AG04449 (cell line): ENCODE measurements around the gene EXO1.
"Not testable (repeated sequence)": the region's sequence is repeated elsewhere in the genome, so short reads cannot be mapped to it uniquely, and the experiment has no call there.

Experiments used
- CTCF ChIA-PET: fragments of 350-600 bp; formaldehyde crosslinking; extraction: SDS; loops from one replicate; lab custom pipeline; 2021; ENCODE audit warnings: antibody characterized with exemption; lab: Yijun Ruan, JAX
- POLR2A ChIA-PET: fragments of 400-600, 350-600 bp; formaldehyde crosslinking; extraction: SDS; loops from one replicate; lab custom pipeline; 2020; ENCODE audit warnings: antibody characterized with exemption, inconsistent platforms; lab: Yijun Ruan, JAX
- DNase-seq: peaks from one replicate; pipeline ENCODE4 v3.0.0-alpha.2; 2010; ENCODE audit warnings: low read depth, low spot score
- H3K4me3 ChIP-seq: 2 replicates; pipeline ENCODE4 v1.5.1; 2011; ENCODE audit warnings: low read depth, mild to moderate bottlenecking, control low read depth, low read length
- CTCF ChIP-seq: IDR thresholded peaks from one replicate; pipeline ENCODE4 v1.5.1; 2011; ENCODE audit warnings: mild to moderate bottlenecking, moderate library complexity, low read length, control low read depth, inconsistent platforms; ENCODE audit not compliant: insufficient read depth; ENCODE audit errors: missing control alignments

EXO1 gene

GRCh38 chr1:241819340-241819866 lies 28.6 kb upstream of the EXO1 start:
- no peak for DNase-seq
- ChIA-PET POLR2A (no interaction called here), CTCF (no interaction called here)
- H3K4me3 ChIP-seq: no peak overlapping the region
- TF ChIP-seq CTCF: no peak

GRCh38 chr1:241821363-241821762 lies 26.6 kb upstream of the EXO1 start:
- TF ChIP-seq CTCF: no peak
- no peak for DNase-seq
- H3K4me3 ChIP-seq: no peak overlapping the region
- ChIA-PET CTCF (interaction anchor here (0.9 kb wide), 1 partner anchor 13 kb away, joined by 4 read pairs; no protein-coding TSS in a partner anchor), POLR2A (no interaction called here)

- no peak for DNase-seq
- CTCF ChIA-PET: interaction anchor here (3.7 kb wide), 1 partner anchor 12 kb away, joined by 16 read pairs; no protein-coding TSS in a partner anchor
- POLR2A ChIA-PET: no interaction called here
- TF ChIP-seq CTCF: no peak
- H3K4me3 ChIP-seq: no peak overlapping the region
Measured at GRCh38 chr1:241822846-241823245, 25.2 kb upstream of the EXO1 start.

GRCh38 chr1:241823925-241824324 lies 24.1 kb upstream of the EXO1 start:
- CTCF ChIA-PET: interaction anchor here (2.4 to 3.7 kb wide), 2 partner anchors 11 to 213 kb away, joined by 15 to 16 read pairs; no protein-coding TSS in a partner anchor
- TF ChIP-seq CTCF: no peak
- POLR2A ChIA-PET: no interaction called here
- DNase-seq: no peak
- no peak overlapping the region for H3K4me3 ChIP-seq

- no peak overlapping the region for H3K4me3 ChIP-seq
- TF ChIP-seq CTCF: no peak
- ChIA-PET POLR2A (no interaction called here), CTCF (interaction anchor here (0.7 to 3.7 kb wide), 6 partner anchors 9 to 295 kb away, joined by 3 to 16 read pairs (median 3); no protein-coding TSS in a partner anchor)
- DNase-seq: no peak
Measured at GRCh38 chr1:241825581-241825980, 22.4 kb upstream of the EXO1 start.

GRCh38 chr1:241826613-241827012 lies 21.4 kb upstream of the EXO1 start:
- CTCF ChIA-PET: interaction anchor here (1.0 kb wide), 1 partner anchor 10 kb away, joined by 3 read pairs; no protein-coding TSS in a partner anchor
- H3K4me3 ChIP-seq, DNase-seq, POLR2A ChIA-PET: not testable (repeated sequence)

GRCh38 chr1:241827264-241827663 lies 20.7 kb upstream of the EXO1 start:
- CTCF ChIA-PET: interaction anchor here (1.0 kb wide), 1 partner anchor 10 kb away, joined by 3 read pairs; no protein-coding TSS in a partner anchor

More at GRCh38 chr1:241827264-241827663, 20.7 kb upstream of the EXO1 start:
- TF ChIP-seq CTCF: no peak
- H3K4me3 ChIP-seq: no peak overlapping the region
- POLR2A ChIA-PET: no interaction called here
- DNase-seq: no peak
